Esophagus muscularis mucosa (tissue), 4 donors: ENCODE data around the gene CDKN2B-AS1. TPM values are rescaled to one million over a fixed set of nuclear protein-coding genes. Genes with fewer than 3 reads are reported as not detected.
A peak's percentile ranks its signal among the peaks of the same experiment; 100 is the strongest.

ENCODE experiments used
- DNase-seq: peaks from one replicate; pipeline ENCODE4 v3.0.0-alpha.2; 2017; ENCODE audit errors: extremely low spot score
- H3K27ac ChIP-seq, 4 donors: fragments of 200-600 bp; sonication (generic); replicated peaks in 1 of 4; 1 replicate in 3 of 4; 2 replicates in 1 of 4; pipeline ENCODE4 v1.5.1; 2016 to 2019; ENCODE audit warnings: mild to moderate bottlenecking in 1 of 4
- H3K27me3 ChIP-seq, 4 donors: fragments of 200-600 bp; sonication (generic); one replicate each; pipeline versions ENCODE4 v1.5.1 to v1.6.0; 2016 to 2019
- H3K36me3 ChIP-seq, 4 donors: fragments of 200-600 bp; sonication (generic); one replicate each; pipeline ENCODE4 v1.5.1; 2016 to 2019
- H3K4me1 ChIP-seq, 4 donors: fragments of 200-600 bp; sonication (generic); one replicate each; pipeline ENCODE4 v1.5.1; 2016 to 2019
- H3K4me3 ChIP-seq, 4 donors: fragments of 200-600 bp; sonication (generic); 1 replicate in 2 of 4; 2 replicates in 2 of 4; pipeline ENCODE4 v1.5.1; 2016 to 2019; ENCODE audit warnings: mild to moderate bottlenecking in 4 of 4, moderate library complexity in 1 of 4
- H3K9me3 ChIP-seq, 4 donors: fragments of 200-600 bp; sonication (generic); 1 replicate in 3 of 4; 2 replicates in 1 of 4; pipeline ENCODE4 v1.5.1; 2016 to 2019
- EP300 ChIP-seq: sonication (generic); formaldehyde crosslinking; IDR thresholded peaks from one replicate; pipeline ENCODE4 v1.6.1; 2017; ENCODE audit warnings: antibody characterized with exemption
- POLR2A ChIP-seq: fragments of 450-650 bp; IDR thresholded peaks from one replicate; pipeline ENCODE4 v1.6.1; 2017; ENCODE audit warnings: antibody characterized with exemption, moderate library complexity, mild to moderate bottlenecking, low read depth
- POLR2AphosphoS5 ChIP-seq, 2 donors: sonication (generic); formaldehyde crosslinking; IDR thresholded peaks; one replicate each; pipeline ENCODE4 v1.6.1; 2017; ENCODE audit warnings: antibody characterized with exemption in 2 of 2
- WGBS: methylation state at CpG from one replicate; pipeline ENCODE4 v1.1.5; 2018; 5-methylcytosine and 5-hydroxymethylcytosine counted together
- intact Hi-C: fragments of 100-400 bp; cut with DNase I; formaldehyde crosslinking; loops from one replicate; pipeline ENCODE4 v1.15.1; 2023
- total RNA-seq, 4 donors: library from RNA; depleted of rRNA; stranded (reverse); fragments of >200 nt; gene quantifications; one replicate each; pipeline versions ENCODE4 v1.1.0 to v1.2.1, GENCODE V29; 2016
- TF ChIP-seq, protein P1 (sequence below), 3 experiments: fragments of 200-600 bp in 2 of 3; fragments of 450-650 bp in 1 of 3; sonication (generic) in 2 of 3; IDR thresholded peaks; one replicate each; pipeline ENCODE4 v1.5.1; 2017 to 2019; ENCODE audit warnings: antibody characterized with exemption in 3 of 3, mild to moderate bottlenecking in 2 of 3, moderate library complexity in 1 of 3

CDKN2B-AS1 gene
- total RNA-seq, 4 donors from 2014 or later, result 0.52 to 1.3 (median 0.85) TPM

DNA sequence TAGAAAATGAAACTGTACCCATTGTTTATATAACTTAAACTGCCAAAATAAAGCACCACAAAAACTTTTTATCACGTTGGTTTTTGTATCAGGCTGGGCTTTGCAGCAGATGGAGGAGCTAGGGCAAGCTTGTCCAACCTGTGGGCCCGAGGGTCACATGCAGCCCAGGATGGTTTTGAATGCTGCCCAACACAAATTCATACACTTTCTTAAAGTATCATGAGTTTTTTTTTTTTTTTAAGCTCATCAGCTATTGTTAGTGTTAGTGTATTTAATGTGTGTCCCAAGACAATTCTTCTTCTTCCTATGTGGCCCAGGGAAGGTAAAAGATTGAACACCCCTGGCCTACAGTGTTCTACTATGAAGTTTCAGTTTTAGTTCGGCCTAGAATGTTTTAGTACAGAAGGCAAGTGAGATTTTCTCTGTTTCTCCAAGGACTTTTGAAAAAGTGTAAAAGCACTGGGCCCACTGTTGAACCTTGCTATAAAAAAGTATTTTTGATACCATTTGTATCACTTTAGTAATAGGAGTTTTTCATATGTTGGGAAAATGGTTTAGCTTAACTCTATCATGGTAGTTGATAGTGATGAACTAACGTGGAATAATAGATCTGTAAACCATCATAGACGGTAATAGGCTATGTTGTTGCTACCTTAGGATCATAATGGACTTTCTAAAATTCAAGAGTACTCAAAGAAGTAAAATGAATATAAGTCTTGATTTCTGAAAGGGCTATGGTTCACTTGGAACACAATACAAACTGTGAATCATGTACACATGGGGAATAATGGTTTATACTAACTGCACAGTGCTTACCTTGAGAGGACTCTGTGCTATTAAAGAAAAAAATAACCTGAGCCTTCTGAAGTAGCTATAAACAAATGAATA, 3.3 kb upstream of the CDKN2B-AS1 start:
- Histone ChIP-seq H3K4me3 (no peak overlapping the region), H3K4me1 (peaks cover 10 to 24% (median 15%) of the 10 kb centered on the region in 4 donors), H3K36me3 (no peaks in the 10 kb centered on the region), H3K27me3 (peaks cover 0 to 72% (median 13%) of the 10 kb centered on the region in 4 donors), H3K27ac (no peak overlapping the region), H3K9me3 (no peaks in the 10 kb centered on the region)
- TF ChIP-seq POLR2AphosphoS5 (IDR thresholded peaks at IDR 0.05), result no peak
- TF ChIP-seq, protein P1, sequence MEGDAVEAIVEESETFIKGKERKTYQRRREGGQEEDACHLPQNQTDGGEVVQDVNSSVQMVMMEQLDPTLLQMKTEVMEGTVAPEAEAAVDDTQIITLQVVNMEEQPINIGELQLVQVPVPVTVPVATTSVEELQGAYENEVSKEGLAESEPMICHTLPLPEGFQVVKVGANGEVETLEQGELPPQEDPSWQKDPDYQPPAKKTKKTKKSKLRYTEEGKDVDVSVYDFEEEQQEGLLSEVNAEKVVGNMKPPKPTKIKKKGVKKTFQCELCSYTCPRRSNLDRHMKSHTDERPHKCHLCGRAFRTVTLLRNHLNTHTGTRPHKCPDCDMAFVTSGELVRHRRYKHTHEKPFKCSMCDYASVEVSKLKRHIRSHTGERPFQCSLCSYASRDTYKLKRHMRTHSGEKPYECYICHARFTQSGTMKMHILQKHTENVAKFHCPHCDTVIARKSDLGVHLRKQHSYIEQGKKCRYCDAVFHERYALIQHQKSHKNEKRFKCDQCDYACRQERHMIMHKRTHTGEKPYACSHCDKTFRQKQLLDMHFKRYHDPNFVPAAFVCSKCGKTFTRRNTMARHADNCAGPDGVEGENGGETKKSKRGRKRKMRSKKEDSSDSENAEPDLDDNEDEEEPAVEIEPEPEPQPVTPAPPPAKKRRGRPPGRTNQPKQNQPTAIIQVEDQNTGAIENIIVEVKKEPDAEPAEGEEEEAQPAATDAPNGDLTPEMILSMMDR (IDR thresholded peaks at IDR 0.05), result no peak
- TF ChIP-seq EP300, result no peak
- TF ChIP-seq POLR2A, result no peak
- WGBS, result 89% methylated on average over 5 of the region's 5 CpGs
- DNase-seq, result no peak
- intact Hi-C loops, result no loop called here

DNA sequence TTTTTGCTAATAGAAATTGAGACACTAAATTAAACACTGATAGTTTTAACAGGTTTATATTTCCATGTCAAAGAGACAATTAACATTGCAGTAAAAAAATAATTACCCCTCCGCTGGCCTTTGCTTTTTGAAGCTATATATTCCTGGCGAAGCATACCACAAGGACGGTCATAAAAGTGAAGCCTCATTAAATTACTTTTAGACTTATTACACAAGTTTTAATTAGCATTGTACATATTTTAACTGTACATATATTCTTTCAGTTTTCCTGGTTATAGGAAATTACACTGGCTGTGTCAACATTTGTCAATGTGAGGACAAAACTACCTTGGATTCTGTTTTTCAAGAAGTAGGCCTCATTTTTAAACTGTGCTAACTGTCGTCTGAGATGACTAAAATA, 1.6 kb upstream of the CDKN2B-AS1 start:
- Histone ChIP-seq H3K27ac (no peak overlapping the region), H3K4me3 (peak overlapping the region in 2 of 4 donors; percentile 80 to 93), H3K9me3 (no peaks in the 10 kb centered on the region), H3K36me3 (no peaks in the 10 kb centered on the region), H3K4me1 (peaks cover 10 to 24% (median 15%) of the 10 kb centered on the region in 4 donors), H3K27me3 (peaks cover 0 to 56% (median 9%) of the 10 kb centered on the region in 4 donors)
- TF ChIP-seq, protein P1 (IDR thresholded peaks at IDR 0.05), result no peak
- TF ChIP-seq POLR2A (no peak), EP300 (no peak), POLR2AphosphoS5 (IDR thresholded peaks at IDR 0.05) (no peak)
- intact Hi-C loops, result no loop called here
- 92% methylated on average over 4 of the region's 4 CpGs for WGBS
- DNase-seq, result no peak

DNA sequence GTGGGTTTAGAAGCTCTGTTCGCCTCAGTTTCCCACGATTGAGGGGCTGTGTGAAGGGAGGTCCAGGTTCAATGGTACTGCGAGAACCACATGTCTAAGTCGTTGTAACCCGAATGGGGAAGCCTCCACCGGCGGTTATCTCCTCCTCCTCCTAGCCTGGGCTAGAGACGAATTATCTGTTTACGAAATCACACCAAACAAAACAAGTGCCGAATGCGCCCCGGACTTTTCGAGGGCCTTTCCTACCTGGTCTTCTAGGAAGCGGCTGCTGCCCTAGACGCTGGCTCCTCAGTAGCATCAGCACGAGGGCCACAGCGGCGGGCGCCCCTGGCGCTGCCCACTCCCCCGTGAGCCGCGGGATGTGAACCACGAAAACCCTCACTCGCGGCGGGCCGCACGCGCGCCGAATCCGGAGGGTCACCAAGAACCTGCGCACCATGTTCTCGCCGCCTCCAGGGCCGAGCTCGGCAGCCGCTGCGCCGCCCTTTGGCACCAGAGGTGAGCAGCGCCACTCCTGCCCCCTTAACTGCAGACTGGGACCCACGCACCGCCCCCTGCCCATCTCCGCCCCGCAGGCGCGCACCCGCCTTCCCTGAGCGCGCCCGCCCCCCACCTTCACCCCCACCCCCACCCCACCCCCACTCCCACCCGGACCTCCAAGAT, 567 bp upstream of the CDKN2B-AS1 start, which contains the start of gene CDKN2A:
Gene CDKN2A, minus strand, starts transcription at position 500 of the 663 bp plus-strand sequence.
- peaks cover 0 to 46% (median 6%) of the 10 kb centered on the region in 4 donors for H3K27me3 ChIP-seq
- peak within 1 kb of the TSS; percentile 68 to 93 (median 76) for H3K4me3 ChIP-seq
- intact Hi-C loops, result loop anchor here (2.0 kb wide), 1 partner anchor 15 kb away; the partner anchor contains the start of gene CDKN2B
- DNase-seq, result no peak
- H3K27ac ChIP-seq, result peak within 1 kb of the TSS; percentile 64 to 88 (median 82)
- peaks cover 10 to 24% (median 15%) of the 10 kb centered on the region in 4 donors for H3K4me1 ChIP-seq
- no peaks in the 10 kb centered on the region for H3K36me3 ChIP-seq
- H3K9me3 ChIP-seq, result no peaks in the 10 kb centered on the region
- no peak for TF ChIP-seq POLR2A
- TF ChIP-seq, protein P1 (IDR thresholded peaks at IDR 0.05), result no peak
- TF ChIP-seq POLR2AphosphoS5 (IDR thresholded peaks at IDR 0.05), result no peak
- TF ChIP-seq EP300, result no peak
- 0% methylated on average over 3 of the region's 53 CpGs for WGBS

DNA sequence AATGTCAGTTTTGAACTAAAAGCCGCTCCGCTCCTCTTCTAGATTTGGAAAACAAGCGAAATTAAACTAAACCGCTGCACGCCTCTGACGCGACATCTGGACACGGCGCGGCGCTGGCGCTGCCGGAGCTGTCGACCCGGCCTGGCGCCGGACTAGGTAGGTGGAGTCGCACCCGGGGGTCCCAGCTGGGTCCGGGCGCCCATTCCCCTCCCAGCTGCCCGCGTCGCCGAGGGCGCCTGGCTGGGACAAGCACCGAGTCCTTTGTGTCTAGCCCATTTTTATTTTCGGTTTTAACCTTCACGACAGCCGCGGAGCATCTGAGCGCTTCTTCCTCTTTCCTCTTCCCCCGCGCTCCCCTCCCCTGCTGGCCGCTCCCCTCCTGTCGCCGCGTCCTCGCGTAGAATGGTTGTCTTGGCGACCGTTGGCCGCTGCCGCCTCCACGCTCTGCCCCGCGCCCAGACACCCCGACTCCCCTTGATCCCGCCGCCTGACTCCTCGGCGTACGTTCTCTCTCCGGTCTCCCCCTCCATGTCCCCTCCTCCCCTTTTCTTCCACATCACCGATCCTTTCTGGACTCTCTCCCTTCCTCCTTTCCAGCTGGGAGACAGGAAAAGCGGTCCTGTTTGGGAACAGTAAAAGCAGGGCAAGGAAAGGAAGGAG, 545 bp downstream of the CDKN2B-AS1 start:
- H3K9me3 ChIP-seq, result no peaks in the 10 kb centered on the region
- no peaks in the 10 kb centered on the region for H3K36me3 ChIP-seq
- DNase-seq, result peak; percentile 96
- TF ChIP-seq EP300, result no peak
- TF ChIP-seq POLR2AphosphoS5 (IDR thresholded peaks at IDR 0.05), result no peak
- TF ChIP-seq, protein P1 (IDR thresholded peaks at IDR 0.05), result no peak
- TF ChIP-seq POLR2A, result no peak
- H3K27me3 ChIP-seq, result peaks cover 0 to 35% (median 0%) of the 10 kb centered on the region in 4 donors
- intact Hi-C loops, result loop anchor here (2.0 kb wide), 1 partner anchor 14 kb away; the partner anchor contains the start of gene CDKN2B
- H3K27ac ChIP-seq, result peak overlapping the region; percentile 64 to 88 (median 82)
- H3K4me1 ChIP-seq, result peaks cover 10 to 18% (median 15%) of the 10 kb centered on the region in 4 donors
- WGBS, result under 1% methylated on average over 48 of the region's 56 CpGs
- peak overlapping the region; percentile 68 to 93 (median 76) for H3K4me3 ChIP-seq
